Measurements from ENCODE around the gene PPM1A.

- TF ChIP-seq CTCF (IDR thresholded peaks at IDR 0.05) = no peak
- no peak for TF ChIP-seq REST (IDR thresholded peaks at IDR 0.05; ENCODE audit: insufficient read depth in 1 of 2, low read depth in 2 of 2, low read length in 1 of 2)
- no peak for TF ChIP-seq POLR2AphosphoS5 (IDR thresholded peaks at IDR 0.05; ENCODE audit: low read depth, low read length)
- TF ChIP-seq TCF7L2 (IDR thresholded peaks at IDR 0.05; ENCODE audit: low read depth, low read length) = no peak
Observed at GRCh38 chr14:60210703-60211102, 38.3 kb upstream of the PPM1A start.

Data from Panc1 (cell line).